HG02840 (cell line): ENCODE results near the gene CBX6.

Experiments used
- ATAC-seq: cut with Tn5 transposase; IDR thresholded peaks from one replicate; pipeline ENCODE4 v1.9.1; 2021; ENCODE audit warnings: mild to moderate bottlenecking, moderate library complexity, moderate number of reproducible peaks; ENCODE audit not compliant: unreplicated experiment, low FRiP score

The CBX6 gene

DNA sequence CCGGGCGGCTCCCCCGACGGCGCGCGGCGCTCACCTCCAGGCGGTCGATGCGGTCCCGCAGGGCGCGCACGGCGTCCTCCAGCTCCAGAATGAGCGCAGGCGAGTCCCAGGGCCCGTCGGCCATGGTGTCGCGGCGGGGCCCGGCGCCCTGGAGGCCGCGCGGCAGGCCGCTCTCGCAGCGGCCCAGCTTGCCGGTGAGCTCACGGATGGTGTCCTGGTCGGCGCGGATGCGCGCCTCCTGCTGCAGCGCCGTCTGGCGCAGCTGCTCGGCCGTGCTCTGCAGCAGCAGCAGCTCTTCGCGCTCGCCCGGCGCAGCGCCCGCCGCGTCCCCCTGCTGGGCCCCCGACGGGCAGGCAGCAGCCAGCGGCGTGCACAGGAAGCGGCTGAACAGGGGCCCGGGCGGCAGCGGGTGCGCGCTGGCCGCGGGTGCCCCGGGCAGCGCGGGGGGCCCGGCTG lies 28.8 kb downstream of the CBX6 start:
- no peak for ATAC-seq

DNA sequence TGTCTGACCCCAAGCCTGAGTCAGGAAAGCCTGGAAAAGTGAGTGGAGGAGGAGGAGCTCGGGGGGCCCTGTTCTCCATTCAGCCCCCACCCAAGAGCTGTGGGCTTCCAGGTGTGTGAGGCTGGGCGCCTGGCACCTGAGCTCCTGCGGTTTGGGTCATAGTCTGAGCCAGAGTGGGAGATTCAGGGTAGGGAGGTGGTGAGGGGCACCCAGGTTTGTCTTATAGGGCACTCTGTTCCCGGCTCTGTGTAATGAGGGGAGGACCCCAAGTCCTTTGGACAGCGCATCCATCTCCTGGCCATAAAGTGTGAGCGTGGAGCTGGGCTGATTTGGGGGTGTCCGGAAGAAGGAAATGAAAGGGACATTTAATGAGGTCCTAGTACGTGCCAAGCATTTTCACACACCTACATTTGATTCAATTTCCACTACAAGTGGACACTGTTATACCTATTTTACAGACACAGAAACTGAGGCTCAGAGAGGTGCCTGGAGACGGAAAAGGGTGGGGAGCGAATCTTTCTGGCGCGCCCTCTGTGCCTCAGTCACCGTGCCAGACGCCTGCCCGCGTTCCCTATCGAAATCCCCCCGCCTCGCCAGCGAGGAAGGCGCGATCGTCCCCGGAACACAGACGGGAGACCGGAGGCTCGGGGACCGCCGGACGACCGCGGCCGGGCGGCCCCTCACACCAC lies 29.4 kb downstream of the CBX6 start:
- no peak for ATAC-seq

DNA sequence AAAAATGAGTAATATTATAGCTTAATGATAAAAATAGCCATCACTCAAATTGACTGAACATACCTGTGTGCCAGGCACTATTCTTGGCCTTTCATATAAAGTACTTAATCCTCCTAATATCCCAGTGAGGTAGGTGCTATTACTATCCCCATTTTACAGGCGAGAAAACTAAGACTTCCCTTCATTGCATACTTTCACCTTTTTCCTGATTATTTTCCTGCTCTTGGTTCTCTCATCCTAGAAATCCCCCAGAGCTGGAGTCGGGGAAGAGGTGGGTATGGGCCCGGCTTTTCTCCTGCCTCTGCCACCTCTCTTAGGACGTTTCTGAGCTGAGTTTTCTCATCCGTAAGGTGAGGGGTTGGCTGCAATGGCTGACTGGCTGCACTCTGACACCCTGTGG lies 30.4 kb downstream of the CBX6 start:
- no peak for ATAC-seq

DNA sequence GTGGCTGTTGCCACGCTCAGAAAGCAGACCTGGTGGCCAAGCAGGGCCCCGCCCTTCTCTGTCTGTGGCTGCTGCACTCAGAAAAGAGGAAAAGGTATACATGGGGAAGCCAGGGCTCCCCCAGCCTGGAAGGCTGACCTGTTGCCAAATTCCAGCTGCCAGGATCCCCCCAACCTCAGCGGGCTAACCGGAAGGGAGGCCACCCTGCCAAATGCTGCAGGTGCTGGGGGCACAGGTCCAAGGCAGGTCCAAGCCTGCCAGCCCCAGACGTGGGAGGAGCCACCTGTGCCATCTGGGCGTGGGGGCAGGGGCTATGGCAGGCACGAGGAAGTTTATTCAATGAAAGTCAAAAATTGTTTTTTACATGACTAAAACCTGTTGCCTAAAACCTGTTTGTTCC lies 30.8 kb downstream of the CBX6 start:
- no peak for ATAC-seq

DNA sequence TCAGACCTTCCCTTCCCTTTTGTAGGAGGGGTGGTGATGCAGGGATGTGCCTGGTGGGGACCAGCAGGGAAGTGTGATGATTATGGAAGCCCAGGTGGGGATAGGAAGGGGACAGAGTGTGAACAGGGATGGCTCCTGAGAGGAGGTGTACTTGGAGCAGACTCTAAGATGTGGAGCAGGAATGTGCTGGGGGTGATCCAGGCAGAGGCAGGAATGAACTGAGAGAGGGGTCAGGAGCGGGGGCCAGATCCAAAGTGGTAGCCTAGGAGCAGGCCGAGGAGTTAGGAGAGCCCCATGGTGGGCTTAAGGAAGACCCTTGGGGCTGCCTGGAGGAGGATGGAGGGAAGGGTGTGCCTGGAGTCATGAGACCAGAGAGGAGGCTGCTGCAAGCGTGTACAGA lies 31.9 kb downstream of the CBX6 start:
- ATAC-seq: no peak

DNA sequence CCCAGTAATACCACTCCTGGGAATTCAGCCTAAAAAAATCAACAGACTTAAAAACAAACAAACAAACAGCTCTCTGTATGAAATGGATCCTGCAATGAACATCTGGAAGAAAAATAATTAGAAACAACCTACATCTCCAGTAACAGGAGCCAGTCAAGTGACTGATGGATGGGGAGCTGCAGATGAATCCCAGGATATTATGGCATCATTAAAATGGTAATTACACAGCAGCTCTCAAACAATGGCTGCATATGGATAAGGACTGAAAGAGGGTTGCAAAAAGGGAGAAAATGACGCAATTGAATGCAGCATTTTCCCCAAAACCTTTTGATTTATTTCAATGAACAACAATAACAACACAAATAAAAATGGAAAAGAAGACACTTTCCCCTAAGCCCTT lies 32.3 kb downstream of the CBX6 start:
- no peak for ATAC-seq

DNA sequence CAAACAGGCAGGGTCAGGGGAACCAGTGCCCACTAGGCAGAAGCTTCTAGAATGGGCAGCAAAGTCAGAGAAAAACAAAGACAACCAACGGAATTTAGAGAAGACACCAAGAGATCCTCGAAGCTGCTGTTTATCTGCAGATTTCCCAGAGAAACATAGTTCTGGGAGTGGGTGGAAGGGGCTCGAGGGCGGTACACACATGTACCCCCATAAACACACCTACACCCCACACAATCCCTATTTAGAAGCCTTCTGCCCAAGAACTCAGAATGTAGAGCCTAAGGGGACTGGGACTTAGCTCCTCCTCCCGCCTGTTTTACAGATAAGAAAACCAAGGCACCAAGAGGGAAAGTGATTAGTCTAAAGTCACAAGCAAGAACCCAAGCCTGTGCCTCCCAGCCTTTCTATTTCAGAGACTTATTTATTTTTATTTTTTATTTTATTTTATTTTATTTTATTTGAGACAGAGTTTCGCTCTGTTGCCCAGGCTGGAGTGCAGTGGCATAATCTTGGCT lies 34.5 kb downstream of the CBX6 start:
- no peak for ATAC-seq

DNA sequence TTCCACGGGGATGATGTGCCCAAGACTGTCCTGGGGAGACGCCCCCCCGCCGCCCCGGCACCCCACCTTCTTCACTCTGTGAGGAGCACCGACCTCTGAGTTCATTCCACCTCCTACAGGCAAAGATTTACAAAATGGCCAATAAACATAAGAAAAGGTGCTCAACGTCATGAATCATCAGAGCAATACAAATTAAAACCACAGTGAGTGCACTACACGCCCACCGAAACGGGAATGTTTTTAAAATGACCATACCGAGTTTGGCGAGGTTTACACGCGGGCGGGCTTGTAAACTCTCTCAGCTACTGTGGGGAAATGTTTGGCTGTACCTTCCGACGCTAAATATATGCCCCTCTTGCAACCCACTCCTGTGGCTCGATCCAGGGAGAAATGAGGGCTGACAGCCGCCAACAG lies 36.1 kb downstream of the CBX6 start:
- ATAC-seq: no peak

DNA sequence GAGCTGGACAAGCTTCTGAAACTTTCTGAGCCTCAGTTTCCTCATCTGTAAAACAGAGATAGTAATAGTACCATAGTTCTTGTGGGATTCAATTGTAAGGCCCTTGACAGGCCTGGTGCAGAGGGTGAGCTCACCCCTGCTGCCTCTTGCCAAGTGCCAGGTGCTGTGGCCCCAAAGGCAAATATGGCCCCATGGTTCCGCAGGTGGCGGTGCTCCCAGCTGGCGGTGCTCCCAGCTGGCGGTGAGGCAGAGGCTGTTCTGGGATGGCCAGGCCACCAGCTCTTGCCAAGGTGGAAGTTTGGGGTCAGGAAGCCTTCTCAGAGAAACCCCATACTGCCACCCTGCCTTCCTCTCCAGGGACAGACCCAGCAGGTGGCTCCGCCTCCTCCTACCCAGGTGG lies 37.0 kb downstream of the CBX6 start:
- ATAC-seq: no peak

DNA sequence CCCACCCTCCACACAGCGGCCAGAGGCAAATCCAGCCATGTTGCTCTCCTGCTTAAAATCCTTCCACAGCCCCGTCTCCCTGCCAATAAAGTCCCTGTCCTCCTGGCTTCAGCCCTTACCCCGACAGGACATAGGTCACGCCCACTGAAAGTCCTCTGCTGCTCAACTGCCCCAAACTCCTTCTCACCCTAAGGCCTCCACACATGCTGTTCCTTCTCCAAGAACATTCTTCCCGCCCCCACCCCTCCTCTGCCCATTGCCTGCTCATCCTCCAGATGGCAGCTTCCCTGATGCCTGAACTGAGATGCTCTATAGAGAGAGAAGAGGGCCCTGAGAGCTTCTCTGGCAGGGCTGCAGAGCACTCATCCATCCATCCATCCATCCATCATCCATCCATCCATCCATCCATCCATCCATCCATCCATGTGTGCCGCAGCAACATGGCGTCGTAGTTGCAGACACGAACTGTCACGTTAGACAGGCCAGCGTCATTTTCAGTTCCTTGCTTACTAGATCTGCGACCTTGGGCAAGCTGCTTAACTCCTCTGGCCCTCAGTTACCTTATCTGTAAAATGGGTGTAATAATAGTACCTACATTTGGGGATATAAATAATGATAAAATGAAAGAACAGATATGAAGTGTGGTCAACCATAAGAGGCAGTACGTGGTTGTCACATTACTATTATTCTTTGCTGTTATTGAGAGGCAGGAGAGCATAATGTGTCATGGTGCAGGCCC lies 37.6 kb downstream of the CBX6 start:
- ATAC-seq: no peak

DNA sequence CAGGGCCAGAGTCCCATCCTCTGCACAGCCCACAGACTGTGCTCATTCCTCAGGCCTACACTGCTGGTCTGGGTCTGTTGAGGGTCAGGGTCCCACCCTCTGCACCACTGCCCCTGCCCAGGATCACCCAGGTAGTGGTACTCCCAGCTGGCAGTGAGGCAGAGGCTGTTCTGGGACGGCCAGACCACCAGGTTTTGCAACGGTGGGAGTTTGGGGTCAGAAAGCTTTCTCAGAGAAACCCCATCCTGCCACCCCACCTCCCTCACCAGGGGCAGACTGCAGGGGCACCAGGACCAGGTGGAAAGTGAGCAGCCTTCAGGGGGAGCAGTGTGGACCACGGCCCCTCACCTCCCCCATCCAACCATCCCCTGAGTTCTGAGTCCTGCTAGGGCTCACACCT lies 39.0 kb downstream of the CBX6 start:
- no peak for ATAC-seq

DNA sequence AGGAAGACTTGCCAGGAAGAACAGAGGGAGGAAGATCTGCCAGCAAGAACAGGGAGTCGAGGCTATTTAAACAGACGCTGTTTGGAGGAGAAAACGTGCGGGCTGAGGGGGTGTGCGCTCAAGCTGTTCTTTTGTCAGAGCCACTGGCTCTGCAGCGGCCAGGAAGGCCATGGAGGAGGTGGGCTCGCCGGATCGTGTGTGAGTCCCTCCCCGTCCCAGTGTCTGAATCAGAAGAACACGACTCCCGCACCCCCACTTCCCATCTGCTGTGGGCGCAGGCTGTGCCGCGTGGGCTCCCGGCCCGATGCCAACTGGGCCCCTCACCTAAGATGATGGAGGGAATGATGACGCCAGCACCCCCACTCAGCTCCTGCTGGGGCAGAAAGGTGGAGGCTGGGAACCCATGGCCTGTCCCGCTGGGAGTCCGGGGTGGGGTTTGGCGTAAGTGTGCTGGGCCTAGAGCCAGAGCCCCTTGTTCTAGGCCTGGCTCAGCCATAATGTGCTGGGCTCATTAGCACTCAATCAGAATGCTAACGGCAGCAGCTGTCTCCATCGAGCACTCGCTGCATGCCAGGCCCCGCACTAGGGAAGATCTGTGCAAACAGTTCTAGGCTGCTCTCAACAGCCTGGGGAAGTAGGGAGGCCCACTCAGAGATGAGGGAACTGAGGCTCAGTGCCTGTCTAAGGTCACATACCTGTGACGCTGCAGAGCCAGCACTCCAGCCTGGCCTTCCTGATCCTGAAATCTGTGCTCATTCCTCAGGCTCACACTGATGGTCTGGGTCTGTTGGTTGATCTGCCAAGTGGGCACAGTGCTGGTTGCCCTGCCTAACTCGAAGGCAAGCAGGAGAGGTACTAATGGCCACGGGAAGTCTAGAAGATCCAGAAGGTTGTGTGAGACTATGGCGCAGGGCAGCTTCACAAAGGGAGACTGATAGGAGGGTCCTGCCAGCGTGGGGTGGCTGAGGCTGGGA lies 39.7 kb downstream of the CBX6 start:
- ATAC-seq: no peak

DNA sequence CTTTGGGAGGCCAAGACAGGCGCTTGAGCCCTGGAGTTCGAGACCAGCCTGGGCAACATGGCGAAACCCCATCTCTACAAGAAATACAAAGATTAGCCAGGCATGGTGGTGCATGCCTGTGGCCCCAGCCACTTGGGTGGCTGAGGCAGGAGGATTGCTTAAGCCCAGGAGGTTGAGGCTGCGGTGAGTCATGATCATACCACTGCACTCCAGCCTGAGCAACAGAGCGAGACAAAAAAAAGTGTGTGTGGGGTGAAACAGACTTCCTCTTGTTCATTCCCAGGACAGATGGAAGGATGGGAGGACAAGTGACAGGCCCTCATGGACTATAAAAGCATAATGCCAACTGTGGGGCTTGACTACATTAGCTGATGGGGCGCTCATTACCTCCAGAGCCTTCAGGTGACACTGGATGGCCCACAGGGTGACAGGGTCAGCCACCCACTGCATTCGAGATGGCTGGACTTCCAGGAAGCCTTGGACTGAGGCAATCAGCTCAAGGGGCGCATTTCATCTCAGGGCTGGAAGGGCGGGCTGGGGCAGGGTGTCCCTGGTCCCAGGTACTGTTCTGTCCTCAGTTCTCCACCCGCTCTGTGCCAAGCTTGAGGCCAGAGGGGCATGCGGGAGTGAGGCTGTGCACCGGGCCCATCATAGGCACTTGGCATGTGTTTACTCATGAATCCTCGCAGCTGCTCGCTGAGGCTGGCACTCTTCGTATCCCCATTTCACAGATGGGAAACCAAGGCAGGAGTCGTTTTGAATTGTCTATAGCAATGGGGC lies 40.7 kb downstream of the CBX6 start:
- ATAC-seq: no peak

DNA sequence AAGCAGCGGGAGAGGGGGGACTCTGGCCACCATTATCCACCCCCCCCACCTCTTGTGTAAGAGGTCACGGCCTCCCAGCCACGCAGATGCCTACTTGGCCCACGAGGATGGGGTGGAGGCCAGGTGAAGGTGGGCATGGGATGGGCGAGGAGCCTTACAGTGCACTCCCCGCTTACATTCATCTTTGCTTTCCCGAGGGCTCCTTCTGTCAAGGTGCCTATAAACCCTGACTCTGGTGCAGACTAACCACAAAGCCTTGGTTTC lies 41.2 kb downstream of the CBX6 start:
- no peak for ATAC-seq

DNA sequence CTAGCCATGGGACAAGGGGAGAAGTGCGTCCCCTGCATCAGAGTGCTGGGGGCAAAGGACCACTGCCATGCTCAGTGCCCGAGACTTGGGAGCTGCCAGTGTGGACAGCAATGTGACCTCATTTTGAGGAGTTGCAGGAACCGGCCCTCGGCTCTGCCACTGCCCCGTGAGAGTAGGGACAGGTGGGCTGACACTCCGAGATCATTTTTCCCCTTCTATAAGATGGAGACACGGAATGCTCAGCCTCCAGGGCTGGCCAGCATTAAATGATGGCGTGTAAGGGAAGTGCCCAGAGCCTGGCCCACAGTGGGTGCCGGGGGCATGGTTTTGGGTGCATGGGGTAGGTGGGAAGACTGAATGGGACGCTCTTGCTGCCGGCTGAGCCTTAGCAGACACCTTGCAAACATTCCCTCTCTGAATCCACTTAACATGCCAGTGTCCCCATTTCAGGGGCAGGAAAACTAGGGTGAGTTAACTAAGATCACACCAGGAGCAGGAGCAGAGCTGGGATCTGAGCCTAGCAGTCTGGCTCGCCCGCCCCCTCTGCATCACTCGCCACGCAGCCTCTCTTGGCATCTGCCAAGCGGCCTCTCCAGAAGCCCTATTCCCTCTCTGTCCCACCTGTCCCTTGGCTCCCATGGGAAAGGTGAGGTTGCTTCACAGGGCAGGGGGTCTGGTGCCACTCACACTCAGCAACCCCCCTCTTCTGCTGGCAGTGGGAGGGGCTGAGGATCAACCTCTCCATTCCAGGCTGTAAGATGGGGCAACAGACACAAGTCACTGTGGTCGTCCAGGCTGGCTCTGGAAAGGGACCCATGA lies 41.8 kb downstream of the CBX6 start:
- ATAC-seq: no peak

DNA sequence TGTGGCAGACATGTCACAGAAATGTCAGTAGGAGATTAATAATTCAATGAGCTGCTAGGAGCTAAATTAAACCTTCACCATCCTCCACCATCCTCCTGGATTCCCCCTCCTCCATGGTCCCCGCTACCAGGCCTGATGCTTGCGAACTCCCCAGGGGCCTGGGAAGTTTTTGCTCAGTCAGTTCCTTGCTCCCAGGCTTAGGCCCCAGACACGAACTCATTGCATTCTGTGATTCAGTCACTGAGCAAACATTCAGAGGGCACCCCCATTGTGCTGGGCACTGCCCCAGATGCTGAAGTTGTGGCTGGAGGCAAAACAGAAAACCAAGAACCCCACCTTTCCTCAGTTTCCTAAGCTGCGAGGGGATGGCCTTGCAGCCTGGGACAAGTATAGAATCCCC lies 42.5 kb downstream of the CBX6 start:
- no peak for ATAC-seq

DNA sequence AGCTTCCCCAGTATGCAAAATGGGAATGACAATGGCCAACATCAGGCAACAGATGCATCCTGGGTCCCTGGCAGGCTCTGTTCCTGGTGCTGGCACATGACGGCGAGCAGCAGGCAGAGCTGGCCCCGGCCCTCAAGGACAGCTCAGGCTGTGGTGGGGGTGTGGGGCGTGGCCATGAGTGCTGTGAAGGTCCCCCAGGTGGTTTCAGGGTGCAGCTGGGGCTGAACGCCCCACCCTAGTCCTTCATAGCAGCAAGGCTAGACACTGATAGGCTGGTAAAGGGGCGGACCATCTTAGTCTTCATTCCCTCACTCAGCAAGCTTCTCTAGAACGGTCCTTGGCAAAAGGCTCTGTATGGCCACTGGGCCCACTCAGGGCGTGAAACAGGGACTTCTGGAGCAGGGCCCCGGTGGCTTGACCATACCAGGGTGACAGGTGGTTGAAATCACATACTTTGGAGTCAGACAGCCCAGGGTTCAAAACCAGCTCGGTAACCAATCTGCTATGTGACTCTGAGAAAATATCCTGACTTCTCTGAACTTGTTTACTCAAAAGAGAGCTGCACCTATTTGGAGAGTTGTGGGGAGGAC lies 43.3 kb downstream of the CBX6 start:
- ATAC-seq: no peak

DNA sequence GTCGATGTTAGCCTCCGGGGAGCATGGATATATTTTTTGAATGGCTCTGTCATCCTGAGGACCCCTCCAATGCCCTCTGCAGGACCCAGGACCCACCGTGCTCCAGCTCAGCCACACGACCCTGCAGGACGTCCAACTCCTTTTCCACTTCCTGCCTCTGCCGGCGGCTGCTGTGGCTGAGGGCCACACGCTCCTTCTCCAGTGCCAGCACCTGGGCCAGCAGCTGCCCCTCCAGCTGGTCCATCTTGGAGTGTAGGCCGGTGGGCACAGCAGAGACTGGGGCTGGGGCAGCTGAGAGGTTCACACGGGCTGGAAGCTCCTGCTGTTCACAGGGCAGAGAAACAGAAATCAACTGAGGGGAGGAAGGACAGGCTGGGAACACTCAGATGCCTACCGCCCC lies 43.8 kb downstream of the CBX6 start:
- no peak for ATAC-seq

DNA sequence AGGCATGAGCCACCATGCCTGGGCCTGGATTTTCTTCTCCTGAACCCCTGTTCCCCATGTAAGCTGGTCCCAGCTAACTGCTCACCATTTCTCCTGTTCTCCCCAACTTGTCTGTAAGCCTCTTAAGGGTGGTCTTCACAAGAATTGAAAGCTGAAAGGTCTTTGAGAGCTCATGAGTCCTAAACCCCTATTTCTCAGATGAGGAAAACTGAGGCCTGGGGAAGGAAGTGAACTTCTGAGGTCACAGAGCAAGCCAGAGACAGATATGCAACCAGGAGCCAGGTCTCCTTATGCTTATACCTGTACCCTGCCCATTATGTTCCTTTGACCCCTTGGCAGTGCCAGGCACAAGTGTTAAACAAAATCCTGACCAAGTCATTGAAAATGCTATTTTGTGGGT lies 44.5 kb downstream of the CBX6 start:
- no peak for ATAC-seq
